Neural progenitor cell (in vitro differentiated cells): ENCODE results near the gene ADGRD1.

Source experiments
- EZH2phosphoT487 ChIP-seq: fragments of 200-600 bp; sonication (generic); IDR thresholded peaks from 2 replicates; pipeline ENCODE4 v1.6.1; 2017; ENCODE audit warnings: antibody characterized with exemption
- TF ChIP-seq, protein P1 (sequence below): fragments of 200-600 bp; sonication (generic); IDR thresholded peaks from 2 replicates; pipeline ENCODE4 v1.5.1; 2017; ENCODE audit warnings: antibody characterized with exemption, mild to moderate bottlenecking

DNA sequence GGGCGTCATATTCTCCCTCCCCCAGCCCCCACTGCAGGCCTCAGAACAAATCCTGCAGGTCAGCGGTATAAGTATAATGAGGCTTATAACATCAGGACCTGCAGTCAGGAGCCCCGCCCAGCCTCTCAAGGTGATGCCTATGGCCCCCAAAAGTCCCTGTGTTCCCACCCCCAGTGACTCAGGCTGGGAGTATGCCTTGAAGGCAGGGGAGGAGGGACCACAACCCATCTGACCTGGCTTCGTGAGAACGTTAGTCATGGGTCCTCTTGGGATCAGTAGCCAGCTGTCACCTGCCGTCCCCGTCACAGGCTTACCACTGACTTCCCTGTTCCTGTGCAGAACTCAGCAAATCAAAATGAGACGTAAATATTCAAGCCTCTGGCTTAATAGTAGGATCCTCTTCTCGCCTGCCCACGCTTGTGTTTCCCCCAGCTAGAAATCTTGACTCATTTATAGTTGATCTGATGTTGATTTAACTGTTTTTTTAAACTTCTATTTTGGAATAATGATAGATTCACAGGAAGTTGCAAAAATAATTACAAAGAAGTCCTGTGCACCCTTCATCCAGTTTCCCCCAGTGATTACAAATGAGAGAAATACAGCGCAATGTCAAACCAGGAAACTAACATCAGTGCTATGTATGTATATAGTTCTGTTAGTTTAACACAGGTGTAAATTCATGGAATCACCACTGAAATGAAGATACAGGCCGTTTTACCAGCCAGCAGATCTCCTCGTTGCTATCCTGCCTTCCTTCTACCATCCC lies 107.5 kb downstream of the ADGRD1 start:
- TF ChIP-seq, protein P1, sequence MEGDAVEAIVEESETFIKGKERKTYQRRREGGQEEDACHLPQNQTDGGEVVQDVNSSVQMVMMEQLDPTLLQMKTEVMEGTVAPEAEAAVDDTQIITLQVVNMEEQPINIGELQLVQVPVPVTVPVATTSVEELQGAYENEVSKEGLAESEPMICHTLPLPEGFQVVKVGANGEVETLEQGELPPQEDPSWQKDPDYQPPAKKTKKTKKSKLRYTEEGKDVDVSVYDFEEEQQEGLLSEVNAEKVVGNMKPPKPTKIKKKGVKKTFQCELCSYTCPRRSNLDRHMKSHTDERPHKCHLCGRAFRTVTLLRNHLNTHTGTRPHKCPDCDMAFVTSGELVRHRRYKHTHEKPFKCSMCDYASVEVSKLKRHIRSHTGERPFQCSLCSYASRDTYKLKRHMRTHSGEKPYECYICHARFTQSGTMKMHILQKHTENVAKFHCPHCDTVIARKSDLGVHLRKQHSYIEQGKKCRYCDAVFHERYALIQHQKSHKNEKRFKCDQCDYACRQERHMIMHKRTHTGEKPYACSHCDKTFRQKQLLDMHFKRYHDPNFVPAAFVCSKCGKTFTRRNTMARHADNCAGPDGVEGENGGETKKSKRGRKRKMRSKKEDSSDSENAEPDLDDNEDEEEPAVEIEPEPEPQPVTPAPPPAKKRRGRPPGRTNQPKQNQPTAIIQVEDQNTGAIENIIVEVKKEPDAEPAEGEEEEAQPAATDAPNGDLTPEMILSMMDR = no peak
- TF ChIP-seq EZH2phosphoT487 = no peak
